ENCODE measurements around the gene KIF22. TPM values are rescaled to one million over a fixed set of nuclear protein-coding genes. Genes with fewer than 3 reads are reported as not detected.
"Not testable (repeated sequence)": the region's sequence is repeated elsewhere in the genome, so short reads cannot be mapped to it uniquely, and the experiment has no call there.

The KIF22 gene
- total RNA-seq, 2 donors from 2014 or later: 58.5 to 89.6 TPM

DNA sequence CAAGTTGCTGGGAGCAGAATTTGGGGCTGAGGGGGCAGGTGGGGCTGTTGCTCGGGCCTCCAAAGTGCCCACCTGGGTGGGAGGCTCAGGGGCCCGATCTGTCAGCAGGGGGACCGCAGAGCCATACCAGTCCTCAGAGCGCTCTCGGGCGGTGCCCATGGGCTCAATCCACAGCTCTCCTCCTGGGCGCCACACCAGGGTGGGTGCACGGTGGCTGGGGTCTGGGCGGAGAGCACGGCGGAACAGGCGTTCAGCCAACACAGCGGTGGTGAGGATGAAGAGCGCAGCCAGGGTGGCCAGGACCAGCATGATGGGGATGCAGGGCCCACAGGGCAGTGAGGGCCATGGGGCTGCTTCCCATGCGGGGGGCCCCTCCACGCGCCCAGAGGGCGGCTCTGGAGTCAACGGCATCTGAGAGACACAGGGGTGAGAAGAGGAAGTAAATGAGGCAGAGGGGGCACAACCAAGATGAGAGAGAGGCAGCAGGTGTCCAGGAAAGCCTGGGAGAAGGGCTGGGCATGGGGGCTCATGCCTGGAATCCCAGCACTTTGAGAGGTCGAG, 45.9 kb upstream of the KIF22 start:
- H3K27ac ChIP-seq: peak overlapping the region; percentile 54 to 86
- no peak for DNase-seq (ENCODE audit: low spot score)
- WGBS: 92% methylated on average over 19 of the region's 20 CpGs

DNA sequence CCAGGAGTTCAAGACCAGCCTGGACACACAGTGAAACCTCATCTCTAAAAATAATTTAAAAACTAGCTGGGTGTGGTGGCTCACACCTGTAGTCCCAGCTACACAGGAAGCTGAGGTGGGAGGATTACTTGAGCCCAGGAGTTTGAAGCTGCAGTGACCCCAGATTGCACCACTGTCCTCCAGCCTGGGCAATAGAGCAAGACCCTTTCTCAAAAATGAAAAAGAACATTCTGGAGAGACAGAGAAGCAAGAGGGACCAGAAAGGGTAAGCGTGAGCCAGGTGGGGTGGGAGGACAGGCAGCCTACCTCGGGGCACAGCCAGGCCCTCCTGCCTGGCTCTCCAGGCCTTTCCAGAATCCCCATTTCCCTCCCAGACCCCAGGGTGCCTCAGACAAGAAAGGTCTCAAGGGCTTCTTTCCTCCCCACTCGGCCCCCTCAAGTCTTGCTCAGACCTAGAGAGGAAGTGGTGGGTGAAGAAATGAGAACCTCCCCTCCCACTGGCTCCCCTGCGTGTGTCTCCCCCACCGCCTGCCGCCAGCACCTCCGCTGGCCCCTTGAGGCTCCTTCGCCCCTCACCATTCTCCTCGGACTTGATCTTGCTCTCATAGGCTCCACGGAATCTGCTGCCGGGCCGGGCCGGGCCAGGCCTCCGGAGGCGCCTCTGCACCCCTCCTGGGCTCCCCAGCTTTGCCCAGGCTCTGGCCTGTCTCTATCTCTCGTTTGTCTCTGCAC, 45.3 kb upstream of the KIF22 start:
- Histone ChIP-seq H3K4me1 (replicated peaks) (peaks cover 20% of the 10 kb centered on the region), H3K4me3 (peak overlapping the region; percentile 11 to 14), H3K27me3 (replicated peaks; ENCODE audit: insufficient read depth) (no peaks in the 10 kb centered on the region), H3K9me3 (no peaks in the 10 kb centered on the region), H3K36me3 (no peaks in the 10 kb centered on the region), H3K27ac (peak overlapping the region in 1 of 2 donors; percentile 86)
- DNase-seq (ENCODE audit: low spot score): no peak
- WGBS: 84% methylated on average over 16 of the region's 16 CpGs
- no peak for TF ChIP-seq POLR2AphosphoS5 (IDR thresholded peaks at IDR 0.05)
- no peak for TF ChIP-seq POLR2A (IDR thresholded peaks at IDR 0.05)
- TF ChIP-seq, protein P1, sequence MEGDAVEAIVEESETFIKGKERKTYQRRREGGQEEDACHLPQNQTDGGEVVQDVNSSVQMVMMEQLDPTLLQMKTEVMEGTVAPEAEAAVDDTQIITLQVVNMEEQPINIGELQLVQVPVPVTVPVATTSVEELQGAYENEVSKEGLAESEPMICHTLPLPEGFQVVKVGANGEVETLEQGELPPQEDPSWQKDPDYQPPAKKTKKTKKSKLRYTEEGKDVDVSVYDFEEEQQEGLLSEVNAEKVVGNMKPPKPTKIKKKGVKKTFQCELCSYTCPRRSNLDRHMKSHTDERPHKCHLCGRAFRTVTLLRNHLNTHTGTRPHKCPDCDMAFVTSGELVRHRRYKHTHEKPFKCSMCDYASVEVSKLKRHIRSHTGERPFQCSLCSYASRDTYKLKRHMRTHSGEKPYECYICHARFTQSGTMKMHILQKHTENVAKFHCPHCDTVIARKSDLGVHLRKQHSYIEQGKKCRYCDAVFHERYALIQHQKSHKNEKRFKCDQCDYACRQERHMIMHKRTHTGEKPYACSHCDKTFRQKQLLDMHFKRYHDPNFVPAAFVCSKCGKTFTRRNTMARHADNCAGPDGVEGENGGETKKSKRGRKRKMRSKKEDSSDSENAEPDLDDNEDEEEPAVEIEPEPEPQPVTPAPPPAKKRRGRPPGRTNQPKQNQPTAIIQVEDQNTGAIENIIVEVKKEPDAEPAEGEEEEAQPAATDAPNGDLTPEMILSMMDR (IDR thresholded peaks at IDR 0.05): no peak
- intact Hi-C loops (cut with DNase I): no loop called here

More for the DNA sequence above, 45.9 kb upstream of the KIF22 start:
- no peak for TF ChIP-seq POLR2AphosphoS5 (IDR thresholded peaks at IDR 0.05)
- TF ChIP-seq POLR2A (IDR thresholded peaks at IDR 0.05): no peak
- TF ChIP-seq, protein P1 (IDR thresholded peaks at IDR 0.05): no peak
- H3K4me1 ChIP-seq (replicated peaks): peaks cover 20% of the 10 kb centered on the region
- no peaks in the 10 kb centered on the region for H3K27me3 ChIP-seq (replicated peaks; ENCODE audit: insufficient read depth)
- intact Hi-C loops (cut with DNase I): no loop called here
- H3K36me3 ChIP-seq: no peaks in the 10 kb centered on the region
- H3K4me3 ChIP-seq: no peak overlapping the region
- no peaks in the 10 kb centered on the region for H3K9me3 ChIP-seq

- H3K27ac ChIP-seq: peak within 1 kb of the TSS; percentile 54 to 86
- peak within 1 kb of the TSS; percentile 11 to 14 for H3K4me3 ChIP-seq
- no peaks in the 10 kb centered on the region for H3K36me3 ChIP-seq
- intact Hi-C loops (cut with DNase I): no loop called here
- no peaks in the 10 kb centered on the region for H3K27me3 ChIP-seq (replicated peaks; ENCODE audit: insufficient read depth)
- no peaks in the 10 kb centered on the region for H3K9me3 ChIP-seq
- H3K4me1 ChIP-seq (replicated peaks): peaks cover 18% of the 10 kb centered on the region
- no peak for DNase-seq (ENCODE audit: low spot score)
- 84% methylated on average over 12 of the region's 12 CpGs for WGBS
- no peak for TF ChIP-seq POLR2A (IDR thresholded peaks at IDR 0.05)
- TF ChIP-seq, protein P1 (IDR thresholded peaks at IDR 0.05): no peak
- no peak for TF ChIP-seq POLR2AphosphoS5 (IDR thresholded peaks at IDR 0.05)
Observed at GRCh38 chr16:29745853-29746345, 44.7 kb upstream of the KIF22 start, which contains the start of gene C16orf54. TSS of gene C16orf54 (minus strand) at chr16:29745990. CDS start at chr16:29744951, 1,039 bp downstream.

GRCh38 chr16:29746518-29746917, 44.0 kb upstream of the KIF22 start:
- H3K27ac ChIP-seq; H3K36me3 ChIP-seq; intact Hi-C loops (cut with DNase I); H3K4me3 ChIP-seq; H3K9me3 ChIP-seq; H3K27me3 ChIP-seq (replicated peaks; ENCODE audit: insufficient read depth); DNase-seq (ENCODE audit: low spot score): not testable (repeated sequence)
- 70% methylated on average over 4 of the region's 4 CpGs for WGBS
- H3K4me1 ChIP-seq (replicated peaks): peaks cover 12% of the 10 kb centered on the region

GRCh38 chr16:29747947-29748759, 42.4 kb upstream of the KIF22 start:
- 94% methylated on average over 22 of the region's 30 CpGs for WGBS
- Histone ChIP-seq H3K9me3 (no peaks in the 10 kb centered on the region), H3K27ac (peak overlapping the region; percentile 42 to 61), H3K4me1 (replicated peaks) (peaks cover 8% of the 10 kb centered on the region), H3K27me3 (replicated peaks; ENCODE audit: insufficient read depth) (no peaks in the 10 kb centered on the region), H3K4me3 (no peak overlapping the region), H3K36me3 (no peaks in the 10 kb centered on the region)
- intact Hi-C loops (cut with DNase I): no loop called here
- TF ChIP-seq POLR2AphosphoS5 (IDR thresholded peaks at IDR 0.05): no peak
- TF ChIP-seq, protein P1 (IDR thresholded peaks at IDR 0.05): no peak
- no peak for TF ChIP-seq POLR2A (IDR thresholded peaks at IDR 0.05)
- no peak for DNase-seq (ENCODE audit: low spot score)

GRCh38 chr16:29748760-29749149, 41.8 kb upstream of the KIF22 start:
- H3K27ac ChIP-seq: peak overlapping the region in 1 of 2 donors; percentile 61
- intact Hi-C loops (cut with DNase I); H3K9me3 ChIP-seq; H3K36me3 ChIP-seq; H3K4me1 ChIP-seq (replicated peaks); H3K4me3 ChIP-seq; H3K27me3 ChIP-seq (replicated peaks; ENCODE audit: insufficient read depth); DNase-seq (ENCODE audit: low spot score): not testable (repeated sequence)
- WGBS: 39% methylated on average over 4 of the region's 4 CpGs

Measured in prostate gland (tissue), 2 donors.